SIG-M5 treated with dmso at 0.1 percent for 504 hours (cell line): ENCODE data around the gene HTR1D.

Experiments used
- DNase-seq: peaks from one replicate; lab custom pipeline; 2025; ENCODE audit not compliant: unreplicated experiment; lab: John Stamatoyannopoulos, UW

Gene HTR1D

DNA sequence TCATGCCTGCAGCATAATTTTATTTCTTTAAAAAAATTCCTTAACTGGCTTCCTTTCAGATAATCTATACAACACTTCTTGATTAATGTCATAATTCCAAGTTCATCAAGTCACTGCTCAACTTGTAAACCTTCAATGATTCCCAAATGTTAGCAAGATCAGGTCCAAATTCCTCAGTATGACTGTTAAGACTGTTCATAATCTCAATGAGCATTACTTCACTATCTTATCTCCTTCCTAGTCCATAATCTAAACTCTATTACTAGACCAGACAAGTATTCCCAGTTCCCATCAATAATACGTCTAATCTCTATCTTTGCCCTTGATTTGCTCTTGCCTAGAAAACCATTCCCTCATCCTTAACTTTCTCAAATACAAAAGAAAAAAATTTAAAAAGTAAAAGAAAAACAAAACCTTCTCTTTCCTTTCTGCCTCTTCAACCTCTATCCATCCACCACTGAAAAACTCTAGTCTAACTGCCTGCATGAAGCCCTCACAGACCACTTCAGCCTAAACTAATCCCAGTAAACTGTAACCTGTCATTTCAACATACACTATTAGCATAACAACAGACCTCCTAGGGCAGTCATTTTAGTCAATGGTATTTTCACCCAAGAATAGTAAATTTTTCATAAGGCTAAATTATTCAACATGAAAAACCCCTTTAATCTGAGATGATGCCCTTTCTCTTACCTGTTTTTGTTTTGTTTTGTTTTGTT lies 64.2 kb downstream of the HTR1D start:
- no peak for DNase-seq

DNA sequence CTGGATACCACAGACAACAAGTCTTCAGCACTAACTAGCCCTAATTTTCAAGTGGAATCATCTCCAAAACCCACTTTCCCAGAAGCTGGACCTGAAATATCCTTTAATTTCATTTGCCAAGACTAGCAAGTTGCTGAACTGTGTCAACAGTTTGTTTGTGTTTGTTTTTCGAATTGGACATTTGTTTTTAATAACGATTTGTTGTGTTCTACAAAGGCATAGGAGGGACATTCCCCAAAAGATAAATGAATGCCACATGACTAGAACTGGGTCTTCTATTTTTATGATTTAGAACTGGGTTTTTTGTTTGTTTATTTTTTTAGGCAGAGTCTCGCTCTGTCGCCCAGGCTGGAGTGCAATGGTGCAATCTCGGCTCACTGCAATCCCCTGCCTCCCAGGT lies 66.6 kb downstream of the HTR1D start:
- DNase-seq, result no peak

DNA sequence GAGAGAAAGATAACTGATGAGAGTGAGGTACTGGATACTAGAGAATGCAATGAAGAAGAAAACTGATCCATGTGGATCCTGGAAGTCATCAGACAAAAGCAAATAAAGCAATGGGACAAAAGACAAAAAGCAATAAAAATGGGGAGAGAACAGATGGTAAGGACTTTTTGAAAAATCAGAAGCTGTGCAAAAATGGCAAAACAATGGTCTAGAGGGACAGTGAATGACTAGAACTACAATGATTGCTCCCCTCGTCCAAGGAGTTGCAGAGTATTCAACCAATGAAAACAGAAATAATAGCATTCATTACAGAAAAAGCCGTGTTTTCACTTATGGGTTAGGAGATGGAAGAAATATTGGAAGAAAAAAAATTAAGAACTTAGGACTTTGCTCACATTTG lies 67.2 kb downstream of the HTR1D start:
- no peak for DNase-seq

DNA sequence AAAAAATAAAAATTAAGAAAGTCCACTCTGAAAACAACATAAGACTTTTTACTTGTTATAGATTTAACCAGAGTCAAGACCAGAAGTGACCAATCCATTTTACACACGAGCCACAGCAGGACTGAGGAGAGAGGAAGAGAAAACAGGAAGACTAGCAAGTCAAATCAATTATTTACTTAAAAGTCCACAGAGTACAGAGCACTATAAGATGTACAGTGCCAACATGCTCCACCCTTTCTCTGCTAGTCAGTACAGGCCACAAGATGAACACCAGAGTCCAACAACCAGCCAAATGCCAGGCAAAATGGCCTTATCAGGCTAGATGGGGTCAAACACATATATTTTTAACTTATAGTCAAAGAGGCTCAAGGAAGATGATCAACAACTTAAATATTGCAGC lies 68.2 kb downstream of the HTR1D start:
- DNase-seq, result no peak

DNA sequence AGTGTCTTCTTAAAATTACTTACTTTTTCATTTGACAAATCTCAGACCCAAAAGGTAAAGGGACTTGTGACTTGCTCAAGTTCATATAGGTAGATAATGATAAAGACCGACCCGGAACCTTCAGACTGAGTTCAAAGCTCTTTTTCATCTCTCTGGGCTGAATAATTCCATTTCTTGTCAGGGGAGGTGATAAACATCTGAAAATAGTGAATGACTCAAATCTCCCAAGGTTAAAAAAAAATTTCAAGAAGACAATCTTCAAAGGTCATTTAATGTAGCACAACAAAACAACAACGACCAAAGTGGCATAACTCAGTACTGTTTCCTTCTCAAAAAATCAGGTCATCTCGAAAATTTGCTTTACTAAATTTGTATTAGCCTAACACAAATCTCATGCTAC lies 69.2 kb downstream of the HTR1D start:
- DNase-seq, result no peak
